Thoracic aorta (tissue), 2 donors: Measurements from ENCODE around the gene CITED2. TPM values are rescaled to one million over a fixed set of nuclear protein-coding genes. Genes with fewer than 3 reads are reported as not detected.

Experiments used
- ATAC-seq: fragments of 150-250 bp; one replicate; pipeline ENCODE4 v1.8.0; 2017; ENCODE audit warnings: low read depth; ENCODE audit not compliant: insufficient number of reproducible peaks, low FRiP score
- DNase-seq: peaks from one replicate; pipeline ENCODE4 v3.0.0-alpha.2; 2020; ENCODE audit warnings: low spot score
- H3K27ac ChIP-seq, 2 donors: fragments of 200-600 bp; sonication (generic); 1 replicate in 1 of 2; 2 replicates in 1 of 2; pipeline ENCODE4 v1.5.1; 2016; ENCODE audit warnings: mild to moderate bottlenecking in 2 of 2, moderate library complexity in 2 of 2
- H3K27me3 ChIP-seq: fragments of 200-600 bp; sonication (generic); replicated peaks from 2 replicates; pipeline ENCODE4 v1.6.0; 2016; ENCODE audit warnings: mild to moderate bottlenecking; ENCODE audit not compliant: insufficient read depth
- H3K36me3 ChIP-seq: fragments of 200-600 bp; sonication (generic); one replicate; pipeline ENCODE4 v1.5.1; 2016
- H3K4me1 ChIP-seq, 2 donors: fragments of 200-600 bp; sonication (generic); 1 replicate in 1 of 2; 2 replicates in 1 of 2; pipeline versions ENCODE4 v1.5.1 to v1.6.0; 2016; ENCODE audit warnings: low read depth in 2 of 2, mild to moderate bottlenecking in 1 of 2; ENCODE audit not compliant: control insufficient read depth in 1 of 2
- H3K4me3 ChIP-seq: fragments of 200-600 bp; sonication (generic); 2 replicates; pipeline ENCODE4 v1.5.1; 2016; ENCODE audit warnings: mild to moderate bottlenecking
- H3K9me3 ChIP-seq: fragments of 200-600 bp; sonication (generic); 2 replicates; pipeline ENCODE4 v1.5.1; 2016
- total RNA-seq, 2 donors: library from RNA; depleted of rRNA; stranded (reverse); fragments of >200 nt; gene quantifications; one replicate each; pipeline versions ENCODE4 v1.1.0 to v1.2.3, GENCODE V29; 2016
- TF ChIP-seq, protein P1 (sequence below): fragments of 200-600 bp; sonication (generic); IDR thresholded peaks from one replicate; pipeline ENCODE4 v1.5.1; 2019; ENCODE audit warnings: antibody characterized with exemption

CITED2 gene
- total RNA-seq, 2 donors from 2014 or later, result 43.5 to 62.7 TPM

DNA sequence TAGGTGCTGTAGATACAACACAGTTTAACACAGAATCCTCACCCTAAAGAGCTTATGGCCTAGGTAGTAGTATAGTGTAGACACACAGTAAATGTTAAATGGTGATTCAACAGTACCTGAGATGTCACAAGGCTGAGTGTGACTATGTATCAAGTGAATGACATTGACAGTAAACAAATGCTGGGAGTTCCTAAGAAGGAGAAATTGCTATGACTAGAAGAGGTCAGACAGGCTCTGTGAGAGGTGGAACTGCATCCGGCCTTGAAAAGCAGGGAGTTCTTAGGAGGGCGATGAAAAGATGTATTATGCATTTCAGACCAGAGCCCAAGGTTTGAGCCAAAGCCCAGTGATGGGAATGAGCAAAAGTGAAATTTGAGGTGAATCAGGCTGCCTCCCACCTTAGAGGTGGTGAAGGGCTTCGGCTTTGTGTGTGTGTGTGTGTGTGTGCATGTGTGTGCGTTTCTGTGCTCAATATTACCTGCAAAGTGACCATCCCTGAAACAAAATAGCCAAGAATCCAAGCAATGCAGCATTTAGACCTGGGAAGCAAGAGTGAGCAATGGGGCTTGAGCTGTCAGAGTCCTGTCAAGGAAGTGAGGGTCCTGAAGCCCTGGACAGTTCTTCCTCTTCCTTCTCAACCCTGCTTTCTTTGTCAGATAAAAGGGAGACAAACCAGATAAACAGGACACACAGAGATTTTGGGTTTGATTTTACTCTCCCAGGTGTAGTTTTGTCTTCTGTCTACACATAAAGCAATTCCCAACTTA is 32.3 kb upstream of the CITED2 start:
- no peak for ATAC-seq
- no peak for DNase-seq
- Histone ChIP-seq H3K4me1 (no peaks in the 10 kb centered on the region), H3K9me3 (no peaks in the 10 kb centered on the region), H3K27me3 (no peaks in the 10 kb centered on the region), H3K27ac (no peak overlapping the region), H3K36me3 (no peaks in the 10 kb centered on the region), H3K4me3 (no peak overlapping the region)
- TF ChIP-seq, protein P1, sequence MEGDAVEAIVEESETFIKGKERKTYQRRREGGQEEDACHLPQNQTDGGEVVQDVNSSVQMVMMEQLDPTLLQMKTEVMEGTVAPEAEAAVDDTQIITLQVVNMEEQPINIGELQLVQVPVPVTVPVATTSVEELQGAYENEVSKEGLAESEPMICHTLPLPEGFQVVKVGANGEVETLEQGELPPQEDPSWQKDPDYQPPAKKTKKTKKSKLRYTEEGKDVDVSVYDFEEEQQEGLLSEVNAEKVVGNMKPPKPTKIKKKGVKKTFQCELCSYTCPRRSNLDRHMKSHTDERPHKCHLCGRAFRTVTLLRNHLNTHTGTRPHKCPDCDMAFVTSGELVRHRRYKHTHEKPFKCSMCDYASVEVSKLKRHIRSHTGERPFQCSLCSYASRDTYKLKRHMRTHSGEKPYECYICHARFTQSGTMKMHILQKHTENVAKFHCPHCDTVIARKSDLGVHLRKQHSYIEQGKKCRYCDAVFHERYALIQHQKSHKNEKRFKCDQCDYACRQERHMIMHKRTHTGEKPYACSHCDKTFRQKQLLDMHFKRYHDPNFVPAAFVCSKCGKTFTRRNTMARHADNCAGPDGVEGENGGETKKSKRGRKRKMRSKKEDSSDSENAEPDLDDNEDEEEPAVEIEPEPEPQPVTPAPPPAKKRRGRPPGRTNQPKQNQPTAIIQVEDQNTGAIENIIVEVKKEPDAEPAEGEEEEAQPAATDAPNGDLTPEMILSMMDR, result no peak

DNA sequence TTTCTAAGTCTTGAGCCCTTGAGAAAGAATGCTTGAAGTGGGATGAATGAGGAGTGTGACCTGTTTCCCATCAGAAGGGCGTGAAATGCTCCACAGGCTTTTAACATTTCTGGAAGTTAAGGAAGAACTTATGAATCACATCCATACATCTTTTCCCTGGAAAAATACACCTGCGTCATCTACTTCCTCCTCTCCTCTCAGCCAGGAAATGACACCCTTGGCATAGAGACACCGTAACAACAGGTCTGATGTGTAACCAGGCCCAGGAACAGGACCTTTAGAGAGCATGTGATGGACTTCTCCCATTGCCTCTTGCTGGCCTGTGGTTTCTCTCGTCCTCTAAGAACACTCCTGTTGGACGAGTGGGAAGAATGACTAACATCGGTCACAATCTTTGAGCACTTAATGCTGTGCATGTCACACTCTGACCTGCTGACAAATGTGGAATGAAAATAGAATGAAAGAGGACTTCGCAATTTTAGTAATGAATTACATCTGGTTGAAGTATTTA is 28.5 kb upstream of the CITED2 start:
- Histone ChIP-seq H3K9me3 (no peaks in the 10 kb centered on the region), H3K27ac (no peak overlapping the region), H3K4me3 (no peak overlapping the region), H3K27me3 (no peaks in the 10 kb centered on the region), H3K36me3 (no peaks in the 10 kb centered on the region), H3K4me1 (no peaks in the 10 kb centered on the region)
- ATAC-seq, result no peak
- no peak for DNase-seq
- TF ChIP-seq, protein P1, result no peak

DNA sequence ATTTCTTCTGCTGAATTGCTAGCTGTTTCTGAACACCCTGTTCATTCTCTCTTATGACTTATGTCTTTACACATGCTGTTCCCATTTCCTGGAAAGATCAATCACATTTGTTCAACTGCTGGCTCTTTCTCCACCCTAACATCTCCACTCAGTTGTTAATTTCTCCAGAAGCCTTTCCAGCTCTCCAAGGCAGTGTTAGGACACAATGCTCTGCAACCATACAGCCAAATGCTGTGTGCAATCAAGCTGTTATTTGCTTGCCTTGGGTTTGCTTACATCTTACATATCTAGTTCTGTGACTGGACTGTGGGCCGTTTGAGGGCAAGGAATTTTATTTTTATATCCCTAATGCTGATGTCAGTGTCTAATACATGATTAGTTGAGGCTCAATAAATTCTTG is 24.2 kb upstream of the CITED2 start:
- TF ChIP-seq, protein P1, result no peak
- no peak for DNase-seq
- H3K4me1 ChIP-seq, result no peaks in the 10 kb centered on the region
- no peaks in the 10 kb centered on the region for H3K36me3 ChIP-seq
- no peak overlapping the region for H3K4me3 ChIP-seq
- no peaks in the 10 kb centered on the region for H3K9me3 ChIP-seq
- no peak overlapping the region for H3K27ac ChIP-seq
- no peaks in the 10 kb centered on the region for H3K27me3 ChIP-seq
- no peak for ATAC-seq

DNA sequence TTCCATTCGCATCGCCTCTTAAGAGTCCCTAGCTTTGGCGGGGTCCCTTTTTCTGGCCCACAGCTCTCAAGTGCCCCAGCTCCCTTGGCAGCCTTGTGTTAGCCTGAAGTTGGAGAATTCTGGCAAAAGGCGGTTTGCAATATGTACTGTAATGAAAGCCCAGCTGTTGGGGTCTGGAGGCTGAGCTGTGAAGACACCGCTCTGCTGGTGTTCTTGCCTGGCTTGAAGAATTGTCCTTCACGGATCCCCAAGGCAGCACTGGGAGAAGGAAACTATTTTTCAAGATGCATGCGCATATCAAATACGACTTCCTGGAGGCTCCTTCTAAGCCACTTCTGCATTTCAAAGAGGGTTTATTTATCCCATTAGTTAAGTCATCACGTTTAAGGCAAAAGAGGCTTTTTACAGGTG is 21.4 kb upstream of the CITED2 start:
- Histone ChIP-seq H3K27ac (no peak overlapping the region), H3K36me3 (no peaks in the 10 kb centered on the region), H3K4me3 (no peak overlapping the region), H3K4me1 (no peaks in the 10 kb centered on the region), H3K27me3 (no peaks in the 10 kb centered on the region), H3K9me3 (no peaks in the 10 kb centered on the region)
- no peak for ATAC-seq
- TF ChIP-seq, protein P1, result no peak
- no peak for DNase-seq

DNA sequence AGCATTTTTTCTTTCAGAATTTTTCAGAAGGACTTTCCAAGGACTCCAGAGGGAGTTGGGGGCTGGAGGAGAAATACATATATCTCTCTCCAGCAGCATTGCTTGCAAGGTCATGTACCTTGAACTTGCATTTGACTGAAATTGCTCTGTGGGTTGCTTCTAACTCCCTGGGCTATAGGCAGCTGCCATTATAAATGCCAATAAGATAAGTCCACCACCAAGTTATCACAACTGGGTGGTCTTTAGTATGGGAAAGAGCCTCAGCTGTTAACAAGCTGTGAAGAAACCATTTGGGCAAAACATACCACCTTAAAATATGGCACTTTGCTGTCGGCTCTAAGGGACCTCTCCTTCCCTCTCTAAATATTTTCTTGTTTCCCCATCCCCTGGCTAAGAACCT is 20.9 kb upstream of the CITED2 start:
- H3K4me1 ChIP-seq, result no peaks in the 10 kb centered on the region
- H3K27me3 ChIP-seq, result no peaks in the 10 kb centered on the region
- H3K4me3 ChIP-seq, result no peak overlapping the region
- H3K9me3 ChIP-seq, result no peaks in the 10 kb centered on the region
- ATAC-seq, result no peak
- H3K36me3 ChIP-seq, result no peaks in the 10 kb centered on the region
- no peak for DNase-seq
- H3K27ac ChIP-seq, result no peak overlapping the region
- TF ChIP-seq, protein P1, result no peak
